GM21515 (cell line): ENCODE measurements around the gene TSPEAR.
"Not testable (repeated sequence)": the region's sequence is repeated elsewhere in the genome, so short reads cannot be mapped to it uniquely, and the experiment has no call there.

ENCODE experiments used
- ATAC-seq: cut with Tn5 transposase; IDR thresholded peaks from one replicate; pipeline ENCODE4 v1.9.1; 2021; ENCODE audit not compliant: unreplicated experiment

The TSPEAR gene

GRCh38 chr21:44656868-44657267 lies 54.5 kb downstream of the TSPEAR start:
- no peak for ATAC-seq

DNA sequence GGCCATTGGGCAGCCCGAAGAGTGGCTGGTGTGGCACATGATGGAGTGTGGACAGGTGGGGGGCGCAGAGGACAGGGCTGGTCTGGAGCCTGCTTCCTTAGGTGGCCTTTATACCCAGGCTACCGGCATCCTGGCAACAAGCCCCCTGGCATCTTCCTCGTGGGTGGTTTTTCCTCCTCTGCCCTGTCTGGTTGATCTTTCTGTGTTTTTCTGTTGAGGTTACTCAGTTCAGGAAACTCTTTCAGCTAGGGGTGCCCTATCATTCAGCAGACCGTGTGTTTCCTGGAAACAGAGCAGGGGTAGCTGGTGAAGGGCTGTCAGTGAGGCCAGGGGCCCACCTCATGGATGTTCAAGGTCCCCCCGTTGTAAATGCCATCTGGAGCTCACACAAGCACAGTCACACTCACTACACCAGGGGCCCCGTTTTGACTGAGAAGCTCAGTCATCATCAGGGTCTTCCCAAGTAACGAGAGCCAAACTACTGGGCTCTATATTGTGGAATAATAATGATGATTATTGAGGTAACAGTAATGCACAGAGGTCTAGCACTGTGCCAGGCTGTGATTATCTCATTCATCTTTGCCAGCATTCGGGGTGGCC lies 56.7 kb downstream of the TSPEAR start, which contains the start of gene KRTAP12-4:
TSS of gene KRTAP12-4 (minus strand) at position 84 of the 600 bp plus-strand sequence. CDS start at position 39, 45 bp downstream.
- no peak for ATAC-seq

DNA sequence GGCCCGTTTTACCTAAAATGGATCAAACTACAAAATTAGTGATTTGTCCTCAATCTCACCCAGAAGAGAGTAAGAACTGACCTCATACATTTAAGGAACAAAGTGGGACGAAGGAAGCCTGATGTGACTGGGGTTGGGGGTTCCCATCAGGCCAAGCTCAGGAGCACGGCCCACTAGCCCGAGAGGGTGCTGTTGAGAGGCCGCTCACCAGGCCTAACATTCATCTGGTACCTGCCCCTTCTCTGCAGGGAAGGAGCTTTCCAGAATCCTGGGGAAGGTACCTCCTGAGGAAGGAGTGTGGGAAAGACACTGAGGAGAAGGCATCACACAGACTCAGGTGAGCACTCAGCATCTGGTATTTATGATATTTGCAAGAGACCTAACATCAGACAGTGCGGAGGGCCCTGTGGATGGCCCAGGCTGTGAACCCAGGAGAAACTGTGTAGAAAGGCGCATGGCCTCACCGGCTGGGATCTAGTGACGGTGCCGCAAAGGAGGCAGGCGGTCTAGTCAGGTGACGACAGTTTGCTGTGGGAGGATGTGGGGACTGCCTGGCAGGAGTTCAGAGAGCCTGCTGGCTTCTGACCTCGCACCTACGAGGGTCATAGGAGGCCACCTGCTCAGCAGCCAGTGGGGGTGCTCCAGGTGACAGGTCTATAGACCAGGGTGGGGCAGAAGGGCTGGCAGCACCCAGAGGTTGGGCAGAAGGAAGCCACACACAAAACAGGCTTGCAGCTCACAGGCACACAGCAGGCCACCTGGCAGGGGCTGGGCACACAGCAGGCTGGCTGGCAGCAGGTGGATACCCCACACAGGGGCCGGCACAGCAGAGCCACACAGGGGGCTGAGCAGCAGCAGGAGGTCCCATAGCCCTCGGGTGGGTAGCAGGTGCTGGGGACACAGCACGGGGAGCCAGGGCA lies 57.5 kb downstream of the TSPEAR start:
- no peak for ATAC-seq

- no peak for ATAC-seq
These were observed 58.2 kb downstream of the TSPEAR start for GRCh38 chr21:44653123-44653522.

DNA sequence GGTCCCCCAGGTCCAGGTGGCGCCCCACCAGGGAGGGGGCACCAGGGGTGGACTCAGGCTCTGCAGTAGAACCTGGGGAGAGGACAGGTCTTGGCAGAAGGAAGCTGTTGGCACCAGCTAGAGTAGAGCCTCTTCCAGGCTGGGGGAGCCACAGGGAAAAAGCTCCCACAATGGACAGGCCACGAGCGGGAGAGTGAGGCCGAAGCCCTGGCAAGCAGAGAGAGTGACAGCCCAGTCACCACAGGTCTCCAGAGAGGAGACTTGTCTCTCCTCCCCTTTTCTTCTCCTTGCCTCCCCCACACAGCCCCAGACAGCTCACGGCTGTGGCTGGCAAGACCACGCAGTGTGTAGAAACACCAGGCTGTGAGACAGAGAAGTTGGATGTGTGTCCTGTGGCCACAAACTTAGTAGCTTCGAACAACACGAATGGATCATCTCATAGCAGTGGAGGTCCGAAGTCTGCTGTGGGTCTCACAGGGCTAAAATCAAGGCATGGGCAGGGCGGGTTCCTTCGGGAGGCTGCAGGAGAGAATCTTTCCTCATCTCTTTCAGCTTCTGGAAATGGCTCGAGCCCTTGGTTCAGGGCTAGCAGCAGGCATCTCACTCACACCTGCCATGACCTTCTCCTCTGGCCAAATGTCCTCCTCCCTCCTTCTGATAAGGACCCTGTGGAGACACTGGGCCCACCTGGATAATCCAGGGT lies 60.2 kb downstream of the TSPEAR start:
- ATAC-seq = no peak

GRCh38 chr21:44650265-44650972 lies 61.0 kb downstream of the TSPEAR start:
- ATAC-seq = no peak

GRCh38 chr21:44649521-44650100 lies 61.8 kb downstream of the TSPEAR start:
- no peak for ATAC-seq

- no peak for ATAC-seq
These were observed 62.6 kb downstream of the TSPEAR start for GRCh38 chr21:44648557-44649311.

- ATAC-seq = no peak
These were observed 64.2 kb downstream of the TSPEAR start for GRCh38 chr21:44647222-44647552.

DNA sequence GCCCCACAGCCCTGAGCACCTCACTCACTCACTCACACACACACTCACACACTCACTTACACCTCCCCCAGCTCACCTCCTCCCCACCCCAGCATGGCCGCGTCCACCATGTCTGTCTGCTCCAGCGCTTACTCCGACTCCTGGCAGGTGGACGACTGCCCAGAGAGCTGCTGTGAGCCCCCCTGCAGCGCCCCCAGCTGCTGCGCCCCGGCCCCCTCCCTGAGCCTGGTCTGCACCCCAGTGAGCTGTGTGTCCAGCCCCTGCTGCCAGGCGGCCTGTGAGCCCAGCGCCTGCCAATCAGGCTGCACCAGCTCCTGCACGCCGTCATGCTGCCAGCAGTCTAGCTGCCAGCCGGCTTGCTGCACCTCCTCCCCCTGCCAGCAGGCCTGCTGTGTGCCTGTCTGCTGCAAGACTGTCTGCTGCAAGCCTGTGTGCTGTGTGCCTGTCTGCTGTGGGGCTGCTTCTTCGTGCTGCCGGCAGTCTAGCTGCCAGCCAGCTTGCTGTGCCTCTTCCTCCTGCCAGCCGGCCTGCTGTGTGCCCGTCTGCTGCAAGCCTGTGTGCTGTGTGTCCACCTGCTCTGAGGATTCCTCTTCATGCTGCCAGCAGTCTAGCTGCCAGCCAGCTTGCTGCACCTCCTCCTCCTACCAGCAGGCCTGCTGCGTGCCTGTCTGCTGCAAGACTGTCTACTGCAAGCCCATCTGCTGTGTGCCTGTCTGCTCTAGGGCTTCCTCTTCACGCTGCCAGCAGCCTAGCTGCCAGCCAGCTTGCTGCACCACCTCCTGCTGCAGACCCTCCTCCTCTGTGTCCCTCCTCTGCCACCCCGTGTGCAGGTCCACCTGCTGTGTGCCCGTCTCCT lies 64.8 kb downstream of the TSPEAR start, which contains the start of gene KRTAP10-11:
TSS of gene KRTAP10-11 (plus strand) at position 49 of the 856 bp plus-strand sequence. CDS start at position 94, 45 bp downstream.
- not testable (repeated sequence) for ATAC-seq

GRCh38 chr21:44644878-44645277 lies 66.5 kb downstream of the TSPEAR start:
- no peak for ATAC-seq

DNA sequence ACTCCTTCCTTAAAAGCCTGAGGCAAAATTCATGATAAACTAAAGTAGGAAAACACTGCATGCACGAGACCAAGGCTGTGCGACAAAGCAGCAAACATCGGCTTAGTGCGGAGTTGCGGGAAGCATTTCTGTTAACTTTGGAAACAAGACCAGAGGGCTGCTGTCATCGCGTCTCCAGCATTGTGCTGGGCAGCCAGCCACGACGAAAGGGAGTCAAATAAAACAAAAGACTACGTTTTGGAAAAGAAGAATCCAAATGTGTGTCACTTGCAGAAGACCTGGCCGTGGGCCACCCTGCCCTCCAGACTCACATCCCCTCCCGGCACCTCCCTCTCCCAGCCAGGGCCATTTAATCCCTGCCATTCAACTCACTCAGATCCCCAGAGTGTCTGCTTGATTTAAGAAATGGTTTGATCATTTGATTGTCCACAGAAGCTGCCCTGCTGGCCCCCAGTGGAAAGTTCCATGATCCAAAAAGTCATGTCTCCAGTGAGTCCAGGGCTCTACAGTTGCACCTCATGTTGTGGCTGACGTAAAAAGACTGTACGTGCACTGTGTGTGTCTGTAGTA lies 67.5 kb downstream of the TSPEAR start:
- no peak for ATAC-seq

DNA sequence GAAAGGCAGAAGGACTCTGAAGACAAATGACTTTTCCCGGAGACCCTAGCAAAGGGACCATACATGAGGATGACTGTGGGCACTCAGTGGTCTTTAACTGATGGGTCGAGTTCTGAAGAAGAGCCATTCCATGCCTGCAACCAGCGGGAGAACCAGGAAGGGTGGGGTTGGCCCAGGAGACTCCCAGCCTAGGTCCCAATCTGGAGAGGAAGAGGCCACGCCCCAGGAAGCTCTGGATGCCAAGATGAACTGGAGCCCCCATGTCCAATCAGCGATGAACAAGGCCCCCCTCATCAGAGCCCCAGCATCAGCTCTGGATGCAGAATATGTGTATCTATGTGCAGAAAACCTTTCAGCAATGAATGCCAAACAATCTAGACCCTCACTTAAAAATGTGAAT lies 70.6 kb downstream of the TSPEAR start:
- ATAC-seq = no peak

DNA sequence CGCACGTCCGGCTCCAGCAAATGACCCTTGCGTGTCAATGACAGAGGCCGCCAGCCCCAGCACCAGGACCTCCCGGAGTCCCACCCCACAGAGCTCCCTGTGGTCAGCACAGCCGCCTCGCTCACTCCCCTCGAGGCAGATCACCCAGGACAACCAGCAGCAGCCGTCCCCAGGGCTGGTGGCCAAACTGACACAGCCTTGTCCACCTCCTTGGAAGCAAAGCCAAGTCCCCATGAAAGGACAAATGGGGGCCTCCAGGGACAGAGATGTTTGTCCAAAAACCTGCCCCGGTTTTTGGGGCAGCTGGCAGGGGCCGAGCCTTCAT lies 72.1 kb downstream of the TSPEAR start:
- ATAC-seq = no peak

DNA sequence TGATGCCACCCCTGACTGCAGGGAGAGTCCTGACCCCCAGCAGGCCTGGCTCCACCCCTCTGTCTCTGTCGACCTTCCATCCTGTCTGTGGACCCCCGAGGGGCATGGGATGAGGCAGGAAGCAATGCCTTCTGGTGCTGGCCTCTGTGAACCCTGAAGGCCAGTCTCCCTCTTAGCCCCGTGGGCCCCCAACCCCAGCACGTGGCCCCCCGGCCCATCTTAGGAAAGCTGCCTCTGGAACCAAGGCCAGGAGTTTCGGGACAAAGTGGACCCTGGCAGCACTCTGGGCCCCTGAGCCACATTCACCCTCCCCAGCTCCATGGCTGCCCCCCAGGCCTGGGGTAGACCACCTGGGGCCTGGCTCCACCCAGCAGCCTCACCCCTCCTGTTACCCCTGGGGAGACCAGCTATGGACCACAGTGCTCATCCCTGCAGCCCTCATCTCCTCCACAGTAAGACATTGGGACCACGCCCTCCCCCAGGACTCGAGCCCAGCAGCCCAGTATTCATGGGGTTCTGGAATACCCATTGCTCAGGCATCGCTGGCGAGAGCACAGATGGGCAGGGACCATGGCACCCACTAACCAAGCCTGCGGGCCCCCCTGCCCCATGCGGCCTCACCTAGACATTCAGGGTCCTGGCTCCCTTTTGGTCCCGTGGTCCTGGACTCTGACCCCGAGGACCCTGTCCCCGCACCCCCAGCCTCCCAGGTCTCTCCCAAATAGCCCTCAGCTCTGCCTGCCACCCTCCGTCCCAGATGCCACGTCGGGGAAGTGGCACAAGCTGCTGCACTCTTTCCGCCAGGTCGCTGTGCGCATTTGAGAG lies 72.7 kb downstream of the TSPEAR start:
- not testable (repeated sequence) for ATAC-seq

- ATAC-seq = not testable (repeated sequence)
These were observed 73.5 kb downstream of the TSPEAR start for GRCh38 chr21:44637851-44638348.

DNA sequence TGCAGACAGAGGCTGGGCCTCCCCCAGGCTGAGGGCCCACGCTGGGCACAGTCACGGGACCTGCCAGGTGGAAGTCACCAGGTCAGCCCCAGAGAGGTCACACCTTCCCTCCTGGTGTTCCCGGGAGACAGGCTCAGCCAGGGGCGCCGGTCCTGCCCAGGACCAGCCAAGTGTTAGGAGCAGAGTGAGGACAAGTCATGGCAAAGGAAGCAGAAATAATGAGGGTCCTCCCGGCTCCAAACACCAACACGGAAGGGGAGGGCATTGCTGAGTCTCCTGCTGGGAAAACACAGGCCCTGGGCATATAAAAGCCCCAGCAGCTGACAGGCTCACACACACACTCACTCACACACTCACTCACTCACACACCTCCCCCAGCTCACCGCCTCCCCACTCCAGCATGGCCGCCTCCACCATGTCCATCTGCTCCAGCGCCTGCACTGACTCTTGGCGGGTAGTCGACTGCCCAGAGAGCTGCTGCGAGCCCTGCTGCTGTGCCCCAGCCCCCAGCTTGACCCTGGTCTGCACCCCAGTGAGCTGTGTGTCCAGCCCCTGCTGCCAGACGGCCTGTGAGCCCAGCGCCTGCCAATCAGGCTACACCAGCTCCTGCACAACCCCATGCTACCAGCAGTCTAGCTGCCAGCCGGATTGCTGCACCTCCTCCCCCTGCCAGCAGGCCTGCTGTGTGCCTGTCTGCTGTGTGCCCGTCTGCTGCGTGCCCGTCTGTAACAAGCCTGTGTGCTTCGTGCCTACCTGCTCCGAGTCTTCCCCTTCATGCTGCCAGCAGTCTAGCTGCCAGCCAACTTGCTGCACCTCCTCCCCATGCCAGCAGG lies 74.1 kb downstream of the TSPEAR start, which contains the start of gene KRTAP10-10:
TSS of gene KRTAP10-10 (plus strand) at position 339 of the 833 bp plus-strand sequence. CDS start at position 401, 62 bp downstream.
- no peak for ATAC-seq
